Brain microvascular endothelial cell (primary cell): ENCODE data around the gene AVL9.

Experiments
- DNase-seq: peaks from one replicate; pipeline ENCODE4 v3.0.0-alpha.2; 2020
- H3K27ac ChIP-seq: fragments of 250-450 bp; sonication (Bioruptor Pico); 2 replicates; pipeline ENCODE4 v1.5.1; 2020; ENCODE audit warnings: mild to moderate bottlenecking, moderate library complexity
- H3K27me3 ChIP-seq: fragments of 250-450 bp; sonication (Bioruptor Pico); replicated peaks from 2 replicates; pipeline ENCODE4 v1.5.1; 2020; ENCODE audit warnings: mild to moderate bottlenecking
- H3K36me3 ChIP-seq: fragments of 250-450 bp; sonication (Bioruptor Pico); replicated peaks from 2 replicates; pipeline ENCODE4 v1.5.1; 2020; ENCODE audit warnings: mild to moderate bottlenecking
- H3K4me3 ChIP-seq: 2 replicates; pipeline ENCODE4 v1.5.1; 2011; ENCODE audit warnings: low read depth, mild to moderate bottlenecking, control low read depth, low read length, moderate library complexity
- CTCF ChIP-seq: IDR thresholded peaks from 2 replicates; pipeline ENCODE4 v1.5.1; 2011; ENCODE audit warnings: low read depth, mild to moderate bottlenecking, moderate library complexity, low read length, control low read depth, inconsistent platforms; ENCODE audit errors: missing control alignments
- in situ Hi-C: cut with HindIII; loops from 2 replicates; pipeline ENCODE4 v1.10.0; 2017; ENCODE audit warnings: low sequenced_read_pairs, low pct_ligation_motif_present

AVL9 gene

GRCh38 chr7:32500922-32501341 is 5.6 kb downstream of the AVL9 start:
- TF ChIP-seq CTCF = no peak
- DNase-seq = peak; percentile 49
- Histone ChIP-seq H3K27ac (peak overlapping the region; percentile 64), H3K36me3 (peaks cover 2% of the 10 kb centered on the region), H3K27me3 (no peaks in the 10 kb centered on the region), H3K4me3 (no peak overlapping the region)
- in situ Hi-C loops = no loop called here

GRCh38 chr7:32501522-32501921 is 6.2 kb downstream of the AVL9 start:
- Histone ChIP-seq H3K27me3 (no peaks in the 10 kb centered on the region), H3K36me3 (peaks cover 2% of the 10 kb centered on the region), H3K4me3 (no peak overlapping the region), H3K27ac (peak overlapping the region; percentile 64)
- TF ChIP-seq CTCF = no peak
- in situ Hi-C loops = no loop called here
- DNase-seq = no peak

- H3K4me3 ChIP-seq = no peak overlapping the region
- no peak for DNase-seq
- H3K27ac ChIP-seq = no peak overlapping the region
- no peaks in the 10 kb centered on the region for H3K27me3 ChIP-seq
- in situ Hi-C loops = no loop called here
- TF ChIP-seq CTCF = no peak
- peaks cover 2% of the 10 kb centered on the region for H3K36me3 ChIP-seq
These were observed 7.4 kb downstream of the AVL9 start for GRCh38 chr7:32502728-32503127.

GRCh38 chr7:32506266-32507054 is 11.2 kb downstream of the AVL9 start:
- H3K27ac ChIP-seq = peak overlapping the region; percentile 86
- in situ Hi-C loops = no loop called here
- no peak for TF ChIP-seq CTCF
- no peak overlapping the region for H3K4me3 ChIP-seq
- H3K36me3 ChIP-seq = no peaks in the 10 kb centered on the region
- no peaks in the 10 kb centered on the region for H3K27me3 ChIP-seq
- DNase-seq = peak; percentile 93

- H3K27ac ChIP-seq = peak overlapping the region; percentile 86
- H3K36me3 ChIP-seq = no peaks in the 10 kb centered on the region
- no peak overlapping the region for H3K4me3 ChIP-seq
- in situ Hi-C loops = no loop called here
- H3K27me3 ChIP-seq = no peaks in the 10 kb centered on the region
- no peak for TF ChIP-seq CTCF
- no peak for DNase-seq
These were observed 12.1 kb downstream of the AVL9 start for GRCh38 chr7:32507414-32507813.

GRCh38 chr7:32511791-32512190 is 16.5 kb downstream of the AVL9 start:
- TF ChIP-seq CTCF = no peak
- no peaks in the 10 kb centered on the region for H3K36me3 ChIP-seq
- no peaks in the 10 kb centered on the region for H3K27me3 ChIP-seq
- no peak overlapping the region for H3K4me3 ChIP-seq
- in situ Hi-C loops = no loop called here
- no peak overlapping the region for H3K27ac ChIP-seq
- no peak for DNase-seq
